ENCODE results near the gene CFL1. TPM values are rescaled to one million over a fixed set of nuclear protein-coding genes. Genes with fewer than 3 reads are reported as not detected.

Gene CFL1
- total and polyA plus RNA-seq, 12 donors, result 159 to 962 (median 320) TPM

DNA sequence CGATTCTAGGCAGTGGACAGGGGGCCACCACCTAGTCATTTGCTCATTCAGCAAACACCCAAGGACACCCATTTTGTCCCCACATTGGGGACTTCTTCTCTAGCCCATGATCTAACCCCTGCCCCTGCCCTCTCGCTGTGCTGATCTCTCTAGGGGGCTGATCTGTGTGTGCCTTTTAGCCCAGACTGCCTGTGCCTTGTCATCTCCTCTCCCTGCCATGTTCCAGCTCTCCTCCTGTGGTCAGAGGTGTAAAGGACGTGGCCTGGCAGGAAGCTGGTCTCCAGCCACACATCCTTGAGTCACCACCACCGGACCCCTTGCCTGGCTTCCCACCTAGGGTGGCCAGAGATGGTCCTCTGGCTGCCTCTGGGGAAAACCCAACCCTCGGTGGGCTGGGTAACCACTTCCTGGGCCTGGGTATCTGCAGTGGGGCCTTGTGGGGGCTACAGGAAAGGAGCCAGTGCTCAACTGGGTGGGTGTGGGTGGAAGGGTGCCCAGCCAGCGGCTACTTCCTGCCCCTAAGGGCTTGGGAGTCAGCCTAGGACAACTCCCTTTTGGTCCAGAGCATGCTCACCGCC, 23.0 kb upstream of the CFL1 start:
- Histone ChIP-seq H3K4me1 (peaks cover 0 to 15% (median 8%) of the 10 kb centered on the region in 9 donors), H3K27me3 (no peaks in the 10 kb centered on the region), H3K27ac (peak overlapping the region in 1 of 10 donors; percentile 47), H3K36me3 (peaks cover 0 to 42% (median 19%) of the 10 kb centered on the region in 9 donors), H3K9me3 (no peaks in the 10 kb centered on the region), H3K4me3 (peak overlapping the region in 1 of 10 donors; percentile 39)
- intact Hi-C loops (cut with DNase I), result loop anchor here in 4 of 10 donors (5.0 to 10.0 kb wide), 3 partner anchors 101 to 166 kb away; partner anchors contain the start of gene KAT5 (in 1 of the 4)
- no peak for DNase-seq
- TF ChIP-seq, protein P1, sequence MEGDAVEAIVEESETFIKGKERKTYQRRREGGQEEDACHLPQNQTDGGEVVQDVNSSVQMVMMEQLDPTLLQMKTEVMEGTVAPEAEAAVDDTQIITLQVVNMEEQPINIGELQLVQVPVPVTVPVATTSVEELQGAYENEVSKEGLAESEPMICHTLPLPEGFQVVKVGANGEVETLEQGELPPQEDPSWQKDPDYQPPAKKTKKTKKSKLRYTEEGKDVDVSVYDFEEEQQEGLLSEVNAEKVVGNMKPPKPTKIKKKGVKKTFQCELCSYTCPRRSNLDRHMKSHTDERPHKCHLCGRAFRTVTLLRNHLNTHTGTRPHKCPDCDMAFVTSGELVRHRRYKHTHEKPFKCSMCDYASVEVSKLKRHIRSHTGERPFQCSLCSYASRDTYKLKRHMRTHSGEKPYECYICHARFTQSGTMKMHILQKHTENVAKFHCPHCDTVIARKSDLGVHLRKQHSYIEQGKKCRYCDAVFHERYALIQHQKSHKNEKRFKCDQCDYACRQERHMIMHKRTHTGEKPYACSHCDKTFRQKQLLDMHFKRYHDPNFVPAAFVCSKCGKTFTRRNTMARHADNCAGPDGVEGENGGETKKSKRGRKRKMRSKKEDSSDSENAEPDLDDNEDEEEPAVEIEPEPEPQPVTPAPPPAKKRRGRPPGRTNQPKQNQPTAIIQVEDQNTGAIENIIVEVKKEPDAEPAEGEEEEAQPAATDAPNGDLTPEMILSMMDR (IDR thresholded peaks at IDR 0.05), result no peak
- 64 to 80% methylated on average over 7 of the region's 7 CpGs for WGBS, 2 donors
- no peak for ATAC-seq

DNA sequence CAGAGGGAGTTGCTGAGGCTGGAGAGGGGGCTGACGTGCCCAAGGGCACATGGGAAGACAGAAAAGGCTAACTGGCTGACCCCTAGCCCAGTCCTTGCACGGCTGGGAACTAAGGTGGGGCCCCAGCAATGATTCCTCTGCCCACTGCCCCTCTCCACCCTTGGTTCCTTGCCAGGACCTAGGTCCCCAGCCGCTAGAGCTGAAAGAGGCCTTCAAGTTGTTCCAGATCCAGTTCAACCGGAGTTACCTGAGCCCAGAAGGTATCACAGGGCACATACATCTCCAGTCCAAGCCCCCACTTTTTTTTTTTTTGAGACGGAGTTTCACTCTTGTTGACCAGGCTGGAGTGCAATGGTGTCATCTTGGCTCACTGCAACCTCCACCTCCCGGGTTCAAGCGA, 22.0 kb upstream of the CFL1 start:
- intact Hi-C loops (cut with DNase I), result loop anchor here in 4 of 10 donors (5.0 to 10.0 kb wide), 3 partner anchors 102 to 165 kb away; partner anchors contain the start of gene KAT5 (in 1 of the 4)
- DNase-seq, result no peak
- TF ChIP-seq, protein P1 (IDR thresholded peaks at IDR 0.05), result no peak

DNA sequence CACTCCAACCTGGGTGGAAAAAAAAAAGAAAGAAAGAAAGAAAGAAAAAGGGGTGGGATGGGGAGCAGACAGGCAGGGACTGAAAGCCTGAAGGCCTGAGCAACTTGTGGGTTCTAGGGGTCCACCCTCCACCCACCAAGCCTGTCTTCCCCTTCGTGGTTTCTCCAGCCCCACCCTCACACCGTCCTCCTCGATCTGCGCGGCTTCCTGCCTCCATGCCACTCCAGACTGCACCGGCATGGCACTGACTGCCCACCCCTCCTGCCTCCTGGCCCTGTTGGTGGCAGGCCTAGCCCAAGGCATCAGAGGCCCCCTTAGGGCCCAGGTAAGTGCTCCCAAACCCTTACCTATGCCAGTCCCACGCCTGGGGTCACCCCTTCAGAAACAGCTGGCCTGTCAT, 21.6 kb upstream of the CFL1 start, which contains the start of gene CTSW:
CTSW (plus strand) TSS at position 221 of the 400 bp plus-strand sequence; CDS start at position 239, 18 bp downstream.
- DNase-seq, result no peak
- TF ChIP-seq, protein P1 (IDR thresholded peaks at IDR 0.05), result no peak
- ATAC-seq, result no peak

More for the DNA sequence above, 22.0 kb upstream of the CFL1 start:
- H3K27ac ChIP-seq, result peak overlapping the region in 1 of 10 donors; percentile 59
- no peaks in the 10 kb centered on the region for H3K9me3 ChIP-seq
- H3K4me1 ChIP-seq, result peaks cover 0 to 15% (median 8%) of the 10 kb centered on the region in 9 donors
- H3K4me3 ChIP-seq, result peak overlapping the region in 1 of 10 donors; percentile 39
- WGBS, 2 donors, result 80 to 82% methylated on average over 7 of the region's 7 CpGs
- peaks cover 0 to 34% (median 19%) of the 10 kb centered on the region in 9 donors for H3K36me3 ChIP-seq
- no peaks in the 10 kb centered on the region for H3K27me3 ChIP-seq
- ATAC-seq, result no peak

DNA sequence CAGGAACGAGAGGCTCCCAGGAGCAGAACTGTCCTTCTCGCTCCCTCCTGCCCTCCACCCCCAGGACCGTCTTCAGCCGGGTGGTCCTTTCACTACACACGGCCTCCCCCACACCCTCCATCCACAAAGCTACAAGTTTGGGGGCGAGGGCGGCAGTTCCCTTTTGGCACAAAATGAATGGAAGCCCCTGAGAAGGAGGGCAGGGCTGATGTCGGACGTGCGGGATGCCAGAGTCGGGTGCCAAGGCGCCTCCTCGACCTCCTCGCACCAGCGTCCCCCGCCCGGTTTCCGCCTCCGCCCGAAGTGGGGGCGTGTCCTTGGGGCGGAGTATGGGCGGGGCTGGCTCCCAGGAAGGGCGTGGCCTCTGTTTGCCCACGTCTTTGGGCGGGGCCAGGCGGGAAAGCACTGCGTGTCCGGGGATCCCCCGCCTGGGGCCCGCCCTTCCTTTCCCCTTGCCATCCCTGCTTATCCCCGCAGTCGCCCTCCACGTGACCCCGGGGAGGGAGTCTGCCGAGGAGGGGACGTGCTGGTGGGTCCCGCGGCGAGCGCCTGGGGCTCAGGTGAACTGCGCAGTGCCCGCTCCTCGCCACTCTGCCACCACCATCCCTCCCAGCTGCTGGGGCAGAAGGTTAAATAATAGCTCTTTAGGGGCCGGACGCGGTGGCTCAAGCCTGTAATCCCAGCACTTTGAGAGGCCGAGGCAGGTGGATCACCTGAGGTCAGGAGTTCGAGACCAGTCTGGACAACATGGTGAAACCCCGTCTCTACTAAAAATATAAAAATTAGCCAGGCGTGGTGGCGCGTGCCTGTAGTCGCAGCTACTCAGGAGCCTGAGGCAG, 15.6 kb upstream of the CFL1 start:
- WGBS, 2 donors, result 7% methylated on average over 52 to 54 of the region's 54 CpGs
- Histone ChIP-seq H3K36me3 (peaks cover 0 to 26% (median 9%) of the 10 kb centered on the region in 9 donors), H3K4me3 (peak overlapping the region; percentile 47 to 73 (median 68)), H3K27me3 (no peaks in the 10 kb centered on the region), H3K27ac (peak overlapping the region; percentile 84 to 97 (median 96)), H3K9me3 (no peaks in the 10 kb centered on the region), H3K4me1 (peaks cover 16 to 40% (median 29%) of the 10 kb centered on the region in 9 donors)
- peak; percentile 95 to 96 for DNase-seq
- TF ChIP-seq, protein P1 (IDR thresholded peaks at IDR 0.05), result no peak
- peak; percentile 91 to 97 (median 94) for ATAC-seq
- intact Hi-C loops (cut with DNase I), result loop anchor here in 4 of 10 donors (1.0 to 2.0 kb wide), 3 partner anchors 13 to 46 kb away; partner anchors contain the start of genes FIBP (in 2 of the 4), MUS81 (in 2 of the 4), C11orf68 (in 1 of the 4) and DRAP1 (in 1 of the 4)

More for the DNA sequence above, 21.6 kb upstream of the CFL1 start, which contains the start of gene CTSW:
- Histone ChIP-seq H3K27ac (peak within 1 kb of the TSS in 1 of 10 donors; percentile 59), H3K36me3 (peaks cover 0 to 30% (median 17%) of the 10 kb centered on the region in 9 donors), H3K9me3 (no peaks in the 10 kb centered on the region), H3K4me3 (peak within 1 kb of the TSS in 1 of 10 donors; percentile 39), H3K27me3 (no peaks in the 10 kb centered on the region), H3K4me1 (peaks cover 0 to 11% (median 4%) of the 10 kb centered on the region in 9 donors)
- intact Hi-C loops (cut with DNase I), result loop anchor here in 4 of 10 donors (5.0 to 10.0 kb wide), 3 partner anchors 103 to 165 kb away; partner anchors contain the start of gene KAT5 (in 1 of the 4)
- WGBS, 2 donors, result 53 to 64% methylated on average over 7 of the region's 7 CpGs
